RPMI8226 (cell line): ENCODE measurements around the gene XPR1.

Experiments
- DNase-seq: peaks from one replicate; pipeline ENCODE4 v3.0.0-alpha.2; 2015

Gene XPR1

DNA sequence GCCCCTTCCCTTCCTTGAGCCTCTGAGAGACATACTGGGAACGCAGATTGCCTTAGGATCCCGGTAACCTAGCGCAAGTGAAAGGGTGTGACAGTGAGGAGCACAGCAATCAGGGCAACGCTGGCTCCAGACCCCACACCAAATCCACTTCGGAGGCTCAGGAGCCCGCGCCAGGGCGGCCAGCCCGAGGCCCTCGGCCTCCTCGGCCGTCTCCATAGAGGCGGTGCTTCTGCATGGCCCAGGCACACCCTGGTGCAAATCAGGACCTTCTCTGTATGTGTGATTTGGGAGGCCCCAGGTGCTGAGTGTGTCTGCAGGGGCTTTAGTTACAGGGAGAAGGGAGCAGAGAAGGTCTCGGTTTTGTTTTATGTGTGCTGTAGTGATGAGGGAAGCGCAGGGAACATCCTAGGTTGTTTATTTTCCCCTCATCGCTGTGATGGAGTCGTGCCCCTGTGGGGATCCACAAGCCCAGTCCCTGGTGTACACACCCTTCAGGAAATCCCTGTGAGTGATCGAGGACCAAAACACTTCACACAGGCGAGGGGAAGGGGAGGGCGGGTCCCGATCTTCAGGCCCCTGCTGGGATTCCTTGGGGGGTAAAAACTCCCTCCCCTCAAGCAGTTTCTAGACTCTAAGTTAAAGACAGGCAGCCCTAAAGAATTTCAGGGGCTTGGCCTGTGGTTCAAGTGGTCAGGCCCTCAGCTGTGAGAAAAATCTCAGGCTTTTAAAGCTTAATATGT is 290.2 kb downstream of the XPR1 start:
- no peak for DNase-seq

DNA sequence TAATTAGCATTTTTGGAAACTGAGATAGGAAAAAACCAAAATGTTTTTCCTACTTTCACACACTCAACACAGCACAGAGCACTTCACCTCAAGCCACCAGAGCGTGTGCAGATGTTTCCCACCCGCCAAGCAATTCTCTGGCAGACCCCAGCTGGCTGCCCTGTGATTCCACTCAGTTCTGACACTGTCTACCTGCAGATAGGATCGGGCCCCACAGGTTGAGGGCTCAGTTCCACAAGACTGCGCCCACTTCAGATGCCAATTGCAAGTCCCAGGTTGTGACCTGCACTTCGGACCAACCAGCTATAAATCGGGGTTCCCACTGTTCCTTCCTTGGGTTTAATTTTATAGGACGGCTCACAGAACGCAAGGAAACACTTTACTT is 290.8 kb downstream of the XPR1 start:
- DNase-seq: no peak

DNA sequence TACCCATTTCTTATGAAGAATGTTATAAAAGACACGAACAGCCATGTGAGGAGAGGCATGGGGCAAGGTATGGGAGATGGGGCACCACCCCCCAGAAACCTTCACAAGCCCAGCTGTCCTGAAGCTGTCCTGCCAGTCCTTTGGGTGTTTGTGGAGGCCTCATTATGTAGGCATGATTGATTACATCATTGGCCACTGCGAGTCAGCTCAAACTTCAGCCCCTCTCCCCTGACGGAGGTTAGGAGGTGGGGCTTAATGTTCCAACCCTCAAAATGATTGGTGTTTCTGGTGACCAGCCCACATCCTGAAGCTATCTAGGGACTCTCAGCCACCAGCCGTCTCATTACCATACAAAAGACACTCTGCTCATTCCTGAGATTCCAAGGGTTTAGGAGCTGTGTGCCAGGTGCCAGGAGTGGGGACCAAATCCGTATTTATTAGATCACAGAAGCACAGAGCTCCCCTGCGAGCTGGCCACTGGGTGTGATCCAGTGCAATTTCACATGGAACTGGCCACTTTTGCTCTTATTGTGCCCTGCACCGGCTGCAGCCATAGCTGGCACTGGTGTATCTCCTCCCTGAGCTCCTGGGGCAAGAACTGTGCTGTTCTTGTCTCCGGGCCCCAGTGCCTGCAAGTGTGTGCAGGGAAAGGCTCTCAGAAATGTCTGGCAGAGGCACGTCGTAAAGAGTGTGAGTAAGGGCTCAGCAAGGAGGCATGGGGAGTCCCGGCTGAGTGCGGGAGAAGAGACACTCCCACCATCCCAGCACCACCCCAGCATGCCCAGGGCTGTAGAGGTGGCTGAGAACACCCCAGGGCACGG is 291.4 kb downstream of the XPR1 start:
- DNase-seq: no peak

DNA sequence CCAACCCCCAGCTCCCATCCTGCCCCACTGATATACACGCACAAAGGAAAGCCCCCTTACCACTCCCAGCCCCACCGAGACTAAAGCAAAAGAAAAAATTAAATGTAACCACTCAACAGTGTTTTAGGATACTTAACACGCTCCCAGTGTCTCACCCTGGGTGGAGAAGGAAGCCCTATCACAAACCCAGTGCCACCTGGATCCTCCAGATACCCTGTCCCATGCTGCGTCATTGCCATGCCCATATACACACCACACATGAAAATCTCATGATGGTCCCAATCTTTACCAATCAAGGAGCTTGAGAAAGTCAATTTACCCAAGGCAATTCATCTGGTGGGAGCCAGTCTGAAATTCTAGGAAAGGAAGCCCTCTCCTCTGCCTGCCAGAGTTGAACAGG is 292.1 kb downstream of the XPR1 start:
- DNase-seq: no peak

DNA sequence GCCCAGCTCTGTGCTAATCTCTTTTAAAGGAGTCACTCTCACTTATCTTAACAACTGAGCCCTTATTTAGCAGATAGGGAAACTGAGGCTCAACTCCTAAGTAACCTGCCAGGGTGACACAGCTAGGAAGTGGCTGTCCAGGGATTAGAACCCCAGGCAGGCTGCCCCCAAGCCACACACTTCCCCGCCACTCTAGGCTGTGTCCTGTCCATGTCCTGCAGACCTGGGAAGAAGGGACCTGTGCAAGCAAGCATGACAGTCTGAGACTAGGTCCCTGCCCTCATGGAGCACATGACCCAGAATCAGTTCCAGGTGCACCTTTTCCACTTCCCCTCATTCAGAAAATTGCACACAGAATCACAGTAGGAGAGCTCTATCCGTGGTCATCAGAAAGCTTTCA is 293.1 kb downstream of the XPR1 start:
- no peak for DNase-seq

DNA sequence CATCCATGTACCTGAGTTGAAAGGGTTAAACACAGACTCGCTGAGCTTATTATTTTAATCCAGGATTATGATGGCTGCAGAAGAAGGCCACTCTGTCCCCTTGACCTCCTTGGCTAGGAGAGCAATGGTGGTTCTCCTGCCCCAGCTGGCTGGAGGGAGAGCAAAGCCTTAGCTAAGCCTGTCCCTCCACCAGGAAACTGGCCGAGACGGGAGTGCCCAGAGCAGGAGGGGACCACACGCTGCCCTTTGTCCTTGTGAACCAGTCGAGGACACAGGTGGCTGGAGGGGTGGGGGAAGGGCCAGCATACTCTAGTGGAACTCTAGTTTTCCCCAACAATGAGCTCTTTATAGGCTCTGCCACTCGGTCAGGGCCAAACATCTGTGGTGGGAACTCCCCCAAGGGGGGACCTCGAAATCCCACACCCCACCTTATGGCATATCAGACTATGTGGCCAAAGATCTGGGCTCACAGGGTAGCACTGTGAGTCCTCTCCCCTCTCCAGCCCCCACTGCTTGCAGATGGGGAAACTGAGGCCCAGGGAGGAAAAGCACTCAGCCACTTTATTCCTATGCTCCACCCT is 293.7 kb downstream of the XPR1 start:
- DNase-seq: no peak

DNA sequence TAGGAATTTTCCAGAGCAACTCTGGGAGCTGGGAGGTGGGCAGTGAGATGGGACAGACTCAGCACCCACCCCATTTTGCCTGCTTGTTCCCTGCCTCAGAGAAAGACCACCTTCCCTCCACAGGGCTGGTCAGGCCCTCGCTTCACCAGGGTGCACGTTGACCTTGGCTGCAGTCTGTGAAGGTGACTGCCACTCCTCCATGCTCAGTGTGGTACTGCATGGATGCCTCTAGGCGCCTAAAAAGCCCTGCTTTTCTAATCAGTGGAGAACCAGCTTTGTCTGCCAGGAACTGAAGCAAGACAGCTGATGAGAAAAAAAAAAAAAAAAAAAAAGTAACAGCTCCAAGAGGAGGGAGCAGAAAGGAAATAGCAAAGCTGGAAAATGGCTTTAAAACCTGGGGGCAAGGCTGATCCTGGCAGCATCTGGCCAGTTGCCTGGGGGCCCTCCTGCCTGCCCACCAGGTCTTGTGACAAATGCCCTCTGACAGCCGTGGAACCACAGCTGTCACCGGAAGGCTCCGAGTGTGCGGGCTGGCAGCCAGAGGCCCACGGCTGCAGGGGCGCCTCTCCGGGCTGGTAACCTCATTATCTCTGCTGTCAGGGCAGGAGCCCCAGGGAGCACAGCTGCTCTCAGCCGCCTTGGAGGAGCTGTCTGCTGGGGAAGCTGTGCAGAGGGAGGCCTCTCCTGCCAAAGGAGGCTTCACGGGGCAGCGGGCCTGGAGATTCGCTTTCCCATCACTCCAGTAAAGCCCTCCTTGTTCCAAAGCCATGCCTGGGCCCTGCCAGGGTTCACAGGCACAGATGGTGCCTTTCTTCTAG is 294.6 kb downstream of the XPR1 start:
- DNase-seq: no peak

DNA sequence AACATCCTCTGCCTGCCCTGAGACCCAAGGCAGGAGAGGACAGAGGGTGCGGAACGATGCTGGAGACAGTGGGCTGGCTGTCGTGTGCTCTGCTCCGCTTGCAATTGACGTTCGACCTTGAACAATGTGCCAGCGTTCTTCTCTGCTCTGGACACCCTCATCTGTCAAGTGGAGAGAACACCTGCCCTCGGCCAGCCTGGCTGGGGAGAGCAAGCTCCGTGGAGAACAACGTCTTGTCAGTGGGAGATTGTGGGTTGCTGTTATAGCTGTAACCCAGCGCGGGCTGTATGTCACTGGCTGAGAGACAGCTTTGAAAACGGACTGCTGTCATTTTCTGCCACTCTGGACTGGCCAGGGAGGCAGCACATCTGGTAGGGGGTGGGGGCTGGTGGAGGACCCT is 295.5 kb downstream of the XPR1 start:
- no peak for DNase-seq

DNA sequence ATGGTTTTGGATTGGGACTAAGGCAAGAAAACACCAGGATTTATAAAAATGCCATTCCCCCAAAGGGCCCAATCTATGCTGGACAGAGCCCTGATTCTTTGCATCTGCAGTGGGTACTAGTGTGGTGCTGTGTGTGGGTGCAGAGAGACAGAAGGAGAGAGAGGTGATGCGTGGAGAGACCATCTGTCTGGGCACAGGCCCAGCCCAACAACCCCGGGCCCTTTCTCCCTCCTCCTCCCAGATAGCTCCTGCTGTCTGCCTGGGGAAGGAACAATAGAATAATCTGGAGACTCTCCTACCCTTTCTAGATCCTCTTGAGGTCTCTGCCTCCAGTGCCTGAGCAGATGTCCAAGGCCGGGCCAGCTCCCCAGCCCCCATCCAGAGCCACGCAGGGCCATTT is 296.0 kb downstream of the XPR1 start:
- DNase-seq: no peak

DNA sequence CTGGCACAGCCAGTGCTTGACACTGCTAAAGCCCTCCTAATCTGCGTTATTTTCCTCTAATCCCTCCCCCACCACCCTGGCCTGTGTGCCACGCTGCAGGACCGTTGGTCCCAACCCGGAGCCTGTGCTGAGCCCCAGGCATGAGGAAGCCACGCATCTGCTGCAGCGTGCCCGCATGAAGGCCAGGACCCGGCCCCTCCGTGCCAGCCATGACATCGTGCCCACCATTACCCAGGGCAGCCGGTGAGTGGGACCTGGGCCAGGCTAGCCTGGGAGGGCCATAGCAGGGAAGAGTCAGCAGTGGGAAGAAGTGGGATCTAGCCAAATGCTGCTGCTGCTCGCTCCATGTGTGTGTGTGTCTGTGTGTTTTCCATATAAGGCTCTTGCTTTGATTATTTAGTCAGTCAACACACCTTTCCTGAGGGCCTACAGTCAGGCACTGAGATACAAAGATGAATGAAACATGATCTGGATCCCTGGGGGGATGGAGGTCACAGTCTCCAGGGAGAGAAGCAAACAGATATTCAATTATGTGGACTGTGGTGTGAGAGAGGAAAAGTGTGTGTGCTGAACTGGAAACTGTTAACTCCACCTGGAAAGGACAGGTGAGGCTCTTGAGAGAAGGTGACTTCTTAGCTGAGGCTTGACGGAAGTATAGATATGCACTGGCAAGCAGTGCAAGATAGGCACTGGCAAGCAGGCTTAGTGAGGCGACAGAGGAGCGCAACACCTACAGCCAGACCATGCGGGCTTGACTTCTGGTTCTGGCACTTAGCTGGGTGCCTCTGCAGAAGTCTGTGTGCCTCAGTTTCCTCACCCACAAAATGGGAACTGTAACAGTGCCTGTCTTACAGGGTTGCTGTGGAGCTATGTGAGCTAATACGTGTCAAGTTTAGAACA is 296.8 kb downstream of the XPR1 start:
- no peak for DNase-seq

DNA sequence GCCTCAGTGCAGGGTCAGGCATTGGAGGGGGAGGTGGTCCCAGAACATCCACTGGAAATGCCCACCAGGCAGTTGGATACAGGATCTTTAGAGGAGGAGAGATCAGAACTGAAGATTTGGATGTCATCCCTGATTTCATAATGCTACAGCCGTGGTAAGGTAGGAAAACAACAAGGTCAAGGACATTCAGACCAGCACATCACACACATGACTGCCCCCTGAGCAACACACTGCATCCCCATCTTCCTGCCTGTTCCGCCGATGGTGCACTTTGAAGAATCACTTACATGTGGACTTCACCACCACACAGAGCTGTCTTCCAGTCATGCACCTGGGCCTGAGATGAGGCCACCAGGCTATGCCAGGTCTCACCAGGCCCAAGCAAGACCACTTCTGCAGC is 297.6 kb downstream of the XPR1 start:
- DNase-seq: no peak

DNA sequence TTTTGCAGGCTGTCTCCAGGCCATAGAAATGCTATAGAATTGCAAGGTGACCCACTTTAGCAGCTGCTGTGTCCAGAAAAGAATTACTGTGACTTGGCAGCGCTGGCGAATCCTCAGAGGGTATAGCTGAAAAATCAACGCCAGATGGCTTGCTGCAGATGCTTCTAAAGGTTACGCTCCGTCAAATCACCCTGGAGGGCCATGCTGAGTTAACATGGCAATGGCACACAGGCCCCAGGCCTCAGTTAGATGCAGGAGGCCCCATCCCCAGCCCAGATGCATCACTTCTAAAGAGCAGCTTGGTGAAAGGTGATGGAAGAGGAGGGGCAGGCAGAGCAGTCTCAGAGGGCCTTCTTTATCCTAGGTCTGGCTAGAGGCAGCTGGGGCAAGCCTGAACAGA is 298.9 kb downstream of the XPR1 start:
- no peak for DNase-seq

DNA sequence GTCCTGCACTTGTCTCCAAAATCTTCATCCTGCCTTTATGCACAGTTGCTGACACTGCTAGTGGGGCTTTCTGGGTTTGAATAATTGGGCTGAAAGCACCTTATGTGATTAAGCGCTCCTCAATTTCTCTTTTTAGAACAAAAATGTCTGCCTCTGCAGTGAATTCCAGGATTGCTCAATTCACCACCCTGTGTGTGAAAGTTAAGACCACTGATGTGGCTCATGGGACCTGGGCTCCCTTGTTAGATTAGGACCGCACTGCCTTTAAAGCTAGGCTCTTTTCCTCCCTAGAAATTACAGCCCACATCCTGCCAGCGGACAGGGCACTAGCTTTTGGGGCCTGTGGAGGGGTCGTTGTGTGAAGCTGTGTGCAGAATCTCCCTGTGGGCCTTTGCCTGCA is 299.7 kb downstream of the XPR1 start:
- no peak for DNase-seq

DNA sequence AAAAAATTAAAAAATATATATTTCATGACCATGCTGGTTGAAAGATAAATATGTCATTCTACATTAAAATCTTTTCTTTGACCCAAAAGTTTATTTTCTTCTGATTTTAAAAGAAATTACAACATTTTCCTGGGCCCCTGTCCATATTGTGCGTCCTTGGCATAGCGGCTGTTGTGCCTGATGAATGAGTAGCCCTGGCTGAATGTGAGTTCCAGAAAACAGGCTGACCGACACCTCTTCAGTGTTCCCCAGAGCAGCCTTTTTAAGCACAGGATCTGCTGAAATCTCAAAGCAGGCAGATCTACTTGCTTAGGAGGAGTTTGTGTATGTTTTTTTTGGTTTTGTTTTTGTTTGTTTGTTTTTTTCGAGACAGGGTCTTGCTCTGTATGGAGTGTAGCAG is 300.6 kb downstream of the XPR1 start:
- DNase-seq: no peak

DNA sequence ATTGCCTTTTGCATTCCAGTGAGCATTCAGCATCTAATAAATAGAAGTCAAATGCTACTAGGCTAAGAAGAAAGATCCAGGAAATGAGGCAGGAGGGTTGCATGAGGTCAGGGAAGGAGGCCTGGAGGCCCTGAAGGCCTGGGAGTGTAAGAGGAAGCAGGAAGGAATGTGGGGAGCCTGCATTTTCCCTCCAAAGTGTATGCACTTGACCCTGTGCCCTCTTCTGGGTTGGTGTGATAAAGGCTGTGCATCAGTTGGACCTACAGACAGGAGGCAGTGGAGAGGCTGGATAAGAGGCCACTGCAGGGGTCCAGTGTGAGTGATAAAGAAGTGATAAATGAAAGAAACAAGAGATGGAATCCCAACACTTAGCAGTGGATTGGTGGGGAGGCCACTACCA is 301.3 kb downstream of the XPR1 start:
- DNase-seq: no peak

DNA sequence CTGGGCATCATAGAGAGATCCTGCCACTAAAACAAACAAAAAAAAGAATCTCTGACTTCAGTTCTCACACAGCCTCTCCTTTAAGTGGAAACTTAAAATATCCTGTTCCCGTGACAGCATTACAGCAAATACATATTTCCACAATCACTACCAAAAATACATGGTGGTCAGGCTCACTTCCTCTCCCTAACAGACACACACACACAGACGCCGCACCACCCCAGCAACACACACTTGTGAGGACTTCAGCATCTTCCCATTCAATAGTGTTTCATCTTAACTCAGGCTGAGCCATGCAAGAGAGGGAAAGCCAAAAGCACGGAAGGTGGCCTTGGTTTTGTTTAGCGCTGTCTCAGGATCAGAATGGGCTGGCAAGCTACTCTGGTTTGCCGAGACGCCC is 302.7 kb downstream of the XPR1 start:
- DNase-seq: no peak

DNA sequence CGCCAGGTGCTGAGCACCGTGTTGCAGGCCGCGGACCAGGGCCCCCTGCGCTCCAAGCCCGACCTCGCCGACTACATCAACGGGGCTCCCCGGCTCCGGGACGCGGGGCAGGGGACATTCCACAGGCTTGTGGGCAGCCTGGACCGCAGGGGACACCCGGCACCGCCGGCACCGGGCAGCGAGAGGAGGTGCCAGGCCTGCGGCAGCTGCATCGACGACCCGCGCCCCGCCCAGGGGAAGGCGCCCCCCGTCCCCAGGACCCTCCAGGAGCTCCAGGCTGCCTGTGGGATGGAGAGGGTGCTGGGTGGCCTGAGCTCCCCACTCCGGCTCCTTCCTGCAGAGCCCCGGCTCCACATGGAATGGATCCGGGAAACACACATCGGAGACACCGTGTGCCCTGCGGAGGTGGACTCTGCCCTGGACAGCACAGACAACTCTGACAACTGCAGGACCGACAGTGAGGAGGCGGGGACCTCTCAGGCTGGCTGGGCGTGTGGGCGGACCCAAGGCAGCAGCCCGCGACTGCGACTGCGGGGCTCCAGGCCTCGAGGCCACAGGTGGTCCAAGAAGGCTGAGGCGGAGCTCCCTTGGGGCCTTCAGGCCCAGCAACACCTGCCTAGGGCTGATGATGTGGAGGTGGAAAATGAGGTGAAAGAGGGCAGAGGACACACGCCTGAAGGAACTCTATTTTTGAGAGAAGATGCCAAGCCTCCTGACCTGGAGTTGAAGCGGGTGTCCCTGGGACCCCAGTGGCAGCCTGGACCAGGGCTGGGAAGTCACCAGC is 303.7 kb downstream of the XPR1 start:
- no peak for DNase-seq

DNA sequence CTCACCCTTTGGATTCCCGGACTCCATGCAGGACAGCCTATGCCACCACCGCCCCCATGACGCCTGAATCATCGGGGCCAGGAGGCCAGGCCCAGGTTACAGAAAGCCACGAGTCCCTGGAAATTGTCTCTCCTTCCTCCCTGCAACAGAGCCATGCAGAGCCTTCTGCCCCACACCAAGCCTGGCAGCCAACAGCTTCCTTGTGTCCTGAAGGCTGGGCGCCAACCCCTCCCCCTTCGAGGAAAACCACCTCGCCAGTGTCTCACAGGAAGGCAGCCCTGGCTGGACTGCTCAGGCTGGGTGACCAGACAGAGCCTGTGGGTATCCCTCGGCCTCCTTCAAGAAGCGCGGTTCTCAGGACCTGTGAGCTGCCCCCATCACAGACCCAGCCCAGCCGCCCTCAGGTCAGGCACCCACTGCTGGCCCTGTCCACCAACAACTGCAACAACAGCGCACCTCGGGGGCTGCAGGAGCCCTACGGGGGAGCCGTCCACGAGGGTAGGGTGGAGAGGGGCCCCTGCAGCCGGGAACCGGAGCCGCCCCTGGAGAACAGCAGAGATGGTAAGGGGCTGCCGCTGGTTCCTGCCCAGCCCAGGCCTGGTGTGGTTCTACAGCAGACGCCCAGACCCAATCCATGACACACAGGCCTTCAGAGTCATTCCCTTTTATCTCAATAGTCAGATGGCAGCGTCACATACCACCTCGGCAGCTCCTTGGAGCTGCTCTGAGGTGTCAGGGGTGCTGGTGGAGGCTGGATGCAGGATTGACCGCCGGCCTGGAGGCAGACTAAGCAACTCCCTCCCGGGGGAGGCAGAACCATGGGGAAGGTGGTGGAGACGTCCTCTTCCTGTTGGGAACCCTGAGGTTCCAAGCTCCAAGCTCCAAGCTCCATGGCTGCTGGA is 304.5 kb downstream of the XPR1 start:
- DNase-seq: no peak

DNA sequence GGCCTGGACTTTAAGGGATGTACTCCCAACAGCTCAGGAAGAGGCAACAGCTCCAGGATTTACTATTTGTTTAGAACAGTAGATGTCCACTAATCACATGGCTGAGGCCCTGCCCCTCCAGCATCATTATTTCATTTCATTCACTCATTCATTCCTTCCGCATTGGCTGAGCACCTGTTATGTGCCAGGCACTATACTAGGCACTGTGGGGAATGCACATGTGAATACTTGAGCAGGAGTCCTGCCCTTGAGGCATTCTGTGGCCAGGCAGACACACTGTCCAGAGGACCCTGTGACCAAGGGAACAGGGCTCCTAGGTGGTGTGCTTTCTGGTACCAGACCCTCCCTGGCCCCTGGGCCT is 305.2 kb downstream of the XPR1 start:
- DNase-seq: no peak

DNA sequence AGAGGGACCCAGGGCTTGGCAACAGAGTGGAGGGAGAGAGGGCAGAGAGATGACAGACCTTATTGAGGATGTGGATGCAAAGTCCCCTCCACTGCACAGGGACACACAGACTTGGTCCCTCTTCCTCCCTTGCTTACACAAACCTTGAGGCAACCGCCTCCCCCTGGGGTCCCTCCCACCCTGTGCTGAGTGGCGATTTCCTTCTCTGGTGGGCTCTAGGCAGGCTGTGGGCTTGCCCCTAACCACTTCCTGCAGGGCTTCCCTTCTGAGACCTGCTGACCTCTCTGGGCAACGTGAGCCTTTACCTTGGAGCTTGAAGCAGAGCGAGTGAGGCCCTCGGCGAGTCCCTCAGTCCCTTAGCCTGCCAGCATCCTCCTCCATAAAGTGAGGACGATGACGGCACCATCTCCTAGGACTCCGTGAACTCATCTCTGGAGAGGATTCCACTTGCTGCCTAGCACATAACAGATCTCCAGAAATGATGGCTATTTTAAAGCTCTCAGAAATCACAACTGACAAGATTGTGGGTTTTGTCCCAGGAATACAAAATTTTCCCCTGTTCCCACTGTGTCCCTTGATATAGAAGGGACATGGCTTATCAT is 305.9 kb downstream of the XPR1 start:
- DNase-seq: no peak
